22Rv1 (cell line): ENCODE results near the gene DCP1B.

Source experiments
- CTCF ChIP-seq: fragments of 450-650 bp; IDR thresholded peaks from 2 replicates; pipeline ENCODE4 v1.5.1; 2017; ENCODE audit warnings: mild to moderate bottlenecking
- ZFX ChIP-seq: fragments of 450-650 bp; IDR thresholded peaks from 2 replicates; pipeline ENCODE4 v1.6.1; 2017; ENCODE audit warnings: antibody characterized with exemption, borderline replicate concordance

- TF ChIP-seq CTCF (no peak), ZFX (no peak)
Observed at GRCh38 chr12:1907652-1908611, 96.3 kb downstream of the DCP1B start.
